Anterior cingulate cortex (tissue), 58 donors: ENCODE data around the gene PRODH2.
"Not testable (repeated sequence)": the region's sequence is repeated elsewhere in the genome, so short reads cannot be mapped to it uniquely, and the experiment has no call there.

Source experiments
- DNase-seq, 58 donors: peaks; one replicate each; lab custom pipeline; 2025; lab: John Stamatoyannopoulos, UW

The PRODH2 gene

DNA sequence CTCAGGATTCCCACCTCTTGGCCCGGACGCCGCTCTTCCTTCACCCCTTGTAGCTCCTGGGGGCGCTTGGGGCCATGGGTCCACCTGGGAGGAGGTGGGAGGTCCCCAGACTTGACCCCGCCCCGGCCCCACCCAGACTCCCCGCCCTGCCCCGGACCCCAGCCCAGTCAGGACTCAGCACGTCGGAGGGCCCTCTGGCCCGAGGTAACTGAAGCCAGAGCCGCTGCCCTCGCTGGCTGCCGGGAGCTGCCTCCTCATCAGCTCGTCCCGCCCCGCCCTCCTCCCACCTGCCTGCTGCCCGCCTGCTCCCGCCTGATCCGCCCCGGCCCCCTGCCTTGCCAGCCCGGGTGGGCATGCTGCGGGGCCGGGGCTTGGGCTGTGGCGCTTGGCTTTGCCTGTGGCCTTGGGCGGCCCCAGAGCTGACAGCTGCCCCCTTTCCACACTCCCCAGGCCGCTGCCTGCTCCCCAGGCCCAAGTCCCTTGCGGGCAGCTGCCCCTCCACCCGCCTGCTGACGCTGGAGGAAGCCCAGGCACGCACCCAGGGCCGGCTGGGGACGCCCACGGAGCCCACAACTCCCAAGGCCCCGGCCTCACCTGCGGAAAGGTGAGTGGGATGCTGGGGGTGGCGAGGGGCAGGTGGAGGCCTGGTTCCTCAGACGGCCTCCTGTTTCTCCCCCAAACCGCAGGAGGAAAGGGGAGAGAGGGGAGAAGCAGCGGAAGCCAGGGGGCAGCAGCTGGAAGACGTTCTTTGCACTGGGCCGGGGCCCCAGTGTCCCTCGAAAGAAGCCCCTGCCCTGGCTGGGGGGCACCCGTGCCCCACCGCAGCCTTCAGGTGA is 27.9 kb downstream of the PRODH2 start:
- DNase-seq = no peak

DNA sequence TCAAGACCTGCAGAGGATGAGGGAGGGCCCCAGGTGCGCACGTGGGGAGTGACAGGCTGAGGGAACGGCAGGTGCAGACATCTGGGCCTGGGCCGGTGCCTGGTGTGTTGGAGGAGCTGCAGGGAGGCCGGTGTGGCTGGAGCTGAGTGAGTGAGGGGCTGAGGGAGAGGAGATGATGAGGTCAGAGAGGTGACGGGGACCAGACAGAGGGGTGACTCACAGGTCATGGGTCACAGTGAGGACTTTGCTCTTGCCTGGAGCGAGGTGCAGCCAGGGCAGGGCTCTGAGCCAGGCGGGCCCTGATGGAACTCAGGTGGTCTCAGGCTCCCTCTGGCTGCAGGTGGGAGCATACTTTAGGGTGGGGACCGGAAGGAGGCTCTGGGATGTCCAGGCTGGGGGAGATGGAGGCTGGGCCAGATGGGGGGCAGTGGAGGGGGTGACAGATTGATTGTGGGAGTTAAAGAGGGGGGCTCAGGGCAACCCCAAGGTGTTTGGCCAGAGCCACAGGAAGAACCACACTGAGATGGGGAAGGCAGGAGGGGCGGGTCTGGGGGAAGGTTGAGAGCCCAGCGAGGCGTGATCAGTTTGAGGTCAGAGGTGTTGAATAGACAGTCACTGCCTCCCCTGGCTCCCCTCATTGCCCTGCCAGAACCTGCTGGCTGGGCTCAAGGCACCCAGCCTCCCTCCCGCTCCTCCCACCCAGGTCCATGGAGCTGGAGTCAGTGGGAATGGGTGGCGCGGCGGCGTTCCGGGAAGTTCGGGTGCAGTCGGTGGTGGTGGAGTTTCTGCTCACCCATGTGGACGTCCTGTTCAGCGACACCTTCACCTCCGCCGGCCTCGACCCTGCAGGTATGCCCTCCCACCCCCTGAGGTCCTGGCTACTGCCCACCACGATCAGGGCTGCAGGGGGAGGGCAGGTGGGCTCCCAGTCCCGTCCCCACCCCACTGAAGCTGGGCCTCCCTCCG is 28.9 kb downstream of the PRODH2 start:
- no peak for DNase-seq

DNA sequence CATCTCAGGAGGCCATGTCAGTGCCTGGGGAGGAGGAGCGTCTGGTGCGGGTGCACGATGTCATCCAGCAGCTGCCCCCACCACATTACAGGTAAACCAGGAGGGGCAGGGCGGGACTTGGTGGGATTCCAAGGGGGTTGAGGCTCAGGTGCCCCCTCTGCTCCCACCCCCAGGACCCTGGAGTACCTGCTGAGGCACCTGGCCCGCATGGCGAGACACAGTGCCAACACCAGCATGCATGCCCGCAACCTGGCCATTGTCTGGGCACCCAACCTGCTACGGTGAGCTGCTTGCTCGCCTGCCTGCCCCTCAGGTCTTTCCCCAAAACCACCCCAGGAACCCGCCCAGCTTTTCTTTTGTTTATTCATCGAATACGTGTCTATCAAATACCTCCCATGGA is 30.1 kb downstream of the PRODH2 start:
- no peak for DNase-seq

DNA sequence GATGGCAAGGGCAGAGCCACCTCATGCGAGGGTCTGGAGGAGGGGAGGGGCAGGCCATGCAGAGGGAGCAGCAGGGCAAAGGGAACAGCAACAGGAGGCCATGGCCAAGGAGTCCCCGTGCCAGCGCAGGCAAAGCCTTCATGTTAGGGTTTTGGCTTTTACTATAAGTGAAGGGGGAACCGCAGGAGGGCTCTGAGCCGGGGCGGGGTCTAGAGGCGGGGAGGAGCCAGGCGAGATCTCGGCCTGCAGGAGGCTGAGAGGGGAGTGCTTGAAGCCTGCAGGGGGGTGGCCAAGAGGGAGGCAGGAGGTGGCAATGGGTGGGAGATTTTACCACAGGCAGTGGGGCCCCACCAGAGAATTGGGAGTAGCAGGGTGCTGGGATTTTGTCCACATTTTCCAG is 31.0 kb downstream of the PRODH2 start:
- DNase-seq = no peak

DNA sequence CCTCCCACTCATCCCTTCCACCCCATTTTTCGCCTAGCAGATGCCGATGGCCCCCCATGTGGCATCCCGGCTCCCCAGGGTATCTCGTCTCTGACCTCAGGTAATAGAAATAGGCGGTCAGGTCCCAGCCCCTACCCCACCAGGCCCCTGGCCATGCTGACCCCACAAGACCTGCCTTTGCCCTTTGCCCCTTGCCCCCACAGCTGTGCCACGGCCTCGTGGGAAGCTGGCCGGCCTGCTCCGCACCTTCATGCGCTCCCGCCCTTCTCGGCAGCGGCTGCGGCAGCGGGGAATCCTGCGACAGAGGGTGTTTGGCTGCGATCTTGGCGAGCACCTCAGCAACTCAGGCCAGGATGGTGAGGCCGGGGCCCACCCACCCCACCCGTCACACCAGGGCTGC is 31.9 kb downstream of the PRODH2 start:
- DNase-seq = no peak

DNA sequence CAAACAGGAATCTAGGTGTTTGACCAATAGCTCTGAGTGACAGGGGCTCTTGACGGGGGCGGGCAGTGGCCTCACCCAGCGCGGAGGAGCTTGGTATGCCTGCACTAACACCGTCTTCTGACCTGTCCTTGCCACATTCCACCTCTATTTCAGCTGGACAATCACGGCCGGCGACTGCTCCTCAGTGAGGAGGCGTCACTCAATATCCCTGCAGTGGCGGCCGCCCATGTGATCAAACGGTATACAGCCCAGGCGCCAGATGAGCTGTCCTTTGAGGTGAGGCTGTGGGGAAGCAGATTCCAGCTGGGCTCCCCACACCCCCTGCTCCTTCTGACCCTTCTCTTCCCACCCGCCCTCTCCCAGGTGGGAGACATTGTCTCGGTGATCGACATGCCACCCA is 32.6 kb downstream of the PRODH2 start:
- DNase-seq = no peak

DNA sequence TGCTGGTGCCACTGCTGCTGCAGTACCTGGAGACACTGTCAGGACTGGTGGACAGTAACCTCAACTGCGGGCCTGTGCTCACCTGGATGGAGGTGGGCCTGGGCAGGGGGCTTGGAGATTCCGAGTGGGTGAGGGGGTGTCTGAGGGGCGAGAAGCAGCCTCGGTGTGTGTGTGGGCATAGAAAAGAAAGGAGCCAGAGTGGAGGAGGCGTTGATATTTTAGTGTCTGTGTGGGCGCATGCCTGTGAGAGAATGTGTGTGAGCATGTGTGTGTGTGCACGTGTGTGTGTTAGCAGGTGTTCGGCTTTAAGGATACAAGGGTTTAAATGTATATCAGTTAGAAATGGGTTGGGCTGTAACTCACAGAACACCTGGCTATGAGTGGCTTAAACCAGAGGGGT is 33.6 kb downstream of the PRODH2 start:
- peak in 2 of 58 donors; percentile 20 to 24 for DNase-seq

DNA sequence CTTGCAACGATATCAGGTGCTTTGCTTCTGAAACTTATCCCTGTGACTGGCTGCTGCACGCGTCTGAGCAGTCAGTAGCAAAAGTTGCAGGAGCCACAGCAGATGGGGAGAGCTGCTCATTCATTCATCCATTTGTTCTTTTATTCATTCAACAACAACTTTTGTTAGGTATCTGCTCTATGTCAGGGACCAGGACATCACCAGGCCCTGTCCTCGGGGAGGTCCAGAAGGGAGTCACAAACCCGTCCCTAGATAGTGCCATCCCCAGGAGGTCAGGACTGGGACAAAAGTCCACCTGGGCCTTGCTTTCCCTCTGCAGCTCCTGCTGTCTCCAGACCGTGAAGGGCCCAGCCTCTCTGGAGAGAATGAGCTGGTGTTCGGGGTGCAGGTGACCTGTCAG is 34.7 kb downstream of the PRODH2 start:
- DNase-seq = no peak

DNA sequence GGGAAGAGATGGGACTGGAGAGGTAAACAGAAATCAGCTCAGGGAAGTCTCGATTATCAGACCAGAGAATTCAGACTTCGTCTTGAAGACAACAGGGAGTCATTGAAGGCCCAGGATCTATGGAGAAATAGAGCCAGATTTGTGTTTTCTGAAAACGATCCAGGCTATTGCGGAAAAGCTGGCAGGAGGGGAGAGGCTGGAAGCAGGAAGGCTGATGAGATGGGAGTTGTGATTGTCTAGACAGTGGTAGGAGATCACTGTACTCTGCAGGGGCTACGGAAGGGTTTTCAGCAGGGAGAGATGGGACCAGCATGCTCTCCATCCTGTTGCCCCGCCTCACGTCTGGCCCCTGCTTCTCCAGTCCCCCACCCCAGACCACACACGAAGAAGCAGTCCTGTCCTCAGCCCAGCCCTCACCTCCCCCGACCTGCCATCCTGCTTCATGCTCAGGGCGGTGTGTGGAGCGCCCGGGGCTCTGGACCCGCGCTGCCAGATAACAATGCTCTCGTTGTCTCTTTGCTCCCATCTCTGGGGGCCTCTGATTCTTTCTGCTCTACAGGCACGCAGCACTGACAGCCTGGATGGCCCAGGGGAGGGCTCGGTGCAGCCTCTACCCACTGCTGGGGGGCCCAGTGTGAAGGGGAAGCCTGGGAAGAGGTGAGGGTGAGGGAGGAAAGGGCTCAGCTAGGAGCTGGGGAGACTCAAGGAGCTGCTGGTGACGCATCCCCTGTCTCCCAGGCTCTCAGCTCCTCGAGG is 35.4 kb downstream of the PRODH2 start:
- peak in 21 of 58 donors; percentile 5 to 60 (median 25) for DNase-seq

DNA sequence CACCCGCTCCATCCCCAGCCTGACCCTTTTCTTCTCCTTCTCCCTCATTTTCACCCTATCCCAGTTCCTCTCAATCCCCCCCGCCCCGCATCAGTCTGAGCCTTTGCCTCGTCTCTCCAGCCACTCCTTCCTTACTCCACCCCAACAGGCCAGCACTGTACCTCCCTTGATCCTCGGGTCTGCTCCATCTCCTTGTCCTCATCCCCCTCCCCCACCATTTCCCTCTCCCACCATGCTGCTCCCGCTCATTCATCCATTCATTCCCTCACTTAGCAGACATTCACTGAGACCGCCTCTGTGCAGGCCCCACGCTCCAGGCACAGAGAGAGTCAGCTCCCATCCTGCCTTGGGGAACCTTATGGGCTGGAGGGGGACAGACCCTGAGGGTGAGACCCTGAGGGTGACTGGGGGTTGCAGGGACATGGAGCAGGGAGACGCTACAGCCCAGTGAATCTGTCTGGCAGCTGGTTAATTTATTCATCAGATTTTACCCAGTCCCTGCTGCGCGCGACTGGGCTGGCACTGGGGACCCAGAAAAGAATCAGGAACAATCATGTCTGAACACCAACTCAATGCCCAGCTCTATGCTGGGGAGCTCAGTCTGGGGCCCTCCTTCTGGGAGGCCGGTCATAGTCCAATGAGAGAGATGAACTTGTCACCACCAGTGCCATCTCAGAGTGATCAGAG is 36.4 kb downstream of the PRODH2 start:
- DNase-seq = peak in 5 of 58 donors; percentile 11 to 32 (median 16)

DNA sequence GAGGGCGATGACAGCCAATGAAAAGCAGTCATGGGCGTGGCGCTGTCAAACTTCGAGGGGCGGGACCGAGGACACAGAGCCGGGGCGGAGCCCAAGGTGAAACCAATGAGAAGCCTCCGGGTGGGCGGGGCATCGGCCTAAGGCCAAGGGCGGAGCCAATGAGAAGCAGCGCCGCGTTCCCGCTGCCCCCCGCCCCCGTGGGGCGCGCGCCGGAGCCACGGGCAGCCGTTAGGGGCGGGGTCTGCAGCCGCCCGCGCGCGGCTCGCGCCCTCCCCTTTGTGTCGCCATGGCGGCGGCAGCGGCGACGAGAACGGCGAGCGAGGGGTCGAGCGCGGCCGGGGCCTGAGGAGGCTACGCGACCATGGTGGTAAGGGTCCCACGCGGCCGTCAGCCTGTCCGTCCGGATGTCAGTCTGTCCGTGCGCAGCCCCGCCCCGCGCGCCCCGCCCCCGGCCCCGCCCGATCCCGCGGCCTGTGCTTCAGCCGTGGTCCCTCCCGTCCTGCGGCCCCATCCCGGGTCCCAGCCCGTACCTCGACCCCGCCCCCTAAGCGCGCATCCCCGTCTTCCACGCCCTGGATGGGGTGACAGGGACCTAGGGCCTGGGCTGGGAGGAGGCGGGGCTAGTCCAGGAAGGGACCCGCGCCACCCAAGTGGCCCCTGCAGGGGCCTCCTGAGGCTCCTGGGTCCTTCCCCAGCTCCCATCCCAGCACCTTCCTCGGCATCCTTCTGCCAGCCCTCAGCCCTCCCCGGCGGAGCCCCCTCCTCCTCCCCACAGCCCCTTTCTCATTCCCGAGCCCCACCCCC is 37.1 kb downstream of the PRODH2 start, which contains the start of gene ARHGAP33:
TSS of gene ARHGAP33 (plus strand) at position 267 of the 804 bp plus-strand sequence. CDS start at position 362, 95 bp downstream.
- DNase-seq = peak; percentile 53 to 99 (median 96)

DNA sequence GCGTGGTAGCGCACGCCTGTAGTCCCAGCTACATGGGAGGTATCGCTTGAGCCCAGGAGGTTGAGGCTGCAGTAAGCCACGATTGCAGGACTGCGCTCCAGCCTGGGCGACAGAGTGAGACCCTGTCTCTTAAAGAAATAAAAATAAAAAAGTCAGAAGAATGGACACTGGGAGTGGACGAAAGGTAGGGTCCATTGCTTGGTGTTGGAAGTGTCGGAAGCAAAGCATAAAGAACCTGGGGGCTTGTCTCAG is 37.7 kb downstream of the PRODH2 start:
- no peak for DNase-seq

DNA sequence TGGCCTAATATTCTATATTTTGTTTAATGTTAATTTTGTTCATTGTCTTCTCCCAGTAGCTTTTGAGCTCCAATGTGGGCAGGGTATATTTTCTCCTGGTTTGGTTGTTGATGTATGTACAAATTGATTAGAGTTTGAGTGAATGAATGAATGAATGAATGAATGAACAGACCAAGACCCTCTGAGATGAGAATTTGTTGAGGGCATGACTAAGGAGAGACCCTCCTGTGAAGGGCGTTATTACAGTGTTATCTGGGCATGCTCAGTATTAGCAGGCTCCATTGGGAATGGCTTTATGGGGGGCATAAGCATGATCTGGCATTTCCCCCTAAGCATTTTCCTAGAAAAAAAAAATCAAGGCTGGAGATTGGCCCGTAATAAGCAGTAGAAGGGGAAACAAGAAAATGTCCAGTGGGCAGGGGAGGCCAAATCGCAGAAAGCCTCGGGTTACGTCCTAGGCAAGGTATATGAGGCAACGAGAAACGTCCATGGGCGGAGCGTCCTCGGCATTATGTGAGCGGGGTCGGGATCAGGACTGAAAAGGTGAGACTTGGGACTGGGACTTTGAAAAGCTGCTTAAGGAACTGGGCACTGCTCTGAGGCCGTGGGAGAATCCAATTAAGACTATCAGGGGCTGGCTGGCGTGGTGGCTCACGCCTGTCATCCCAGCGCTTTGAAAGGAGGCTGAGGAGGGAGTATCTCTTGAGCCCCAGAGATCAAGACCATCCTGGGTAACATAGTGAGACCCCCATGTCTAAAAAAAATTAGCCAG is 38.2 kb downstream of the PRODH2 start:
- no peak for DNase-seq

DNA sequence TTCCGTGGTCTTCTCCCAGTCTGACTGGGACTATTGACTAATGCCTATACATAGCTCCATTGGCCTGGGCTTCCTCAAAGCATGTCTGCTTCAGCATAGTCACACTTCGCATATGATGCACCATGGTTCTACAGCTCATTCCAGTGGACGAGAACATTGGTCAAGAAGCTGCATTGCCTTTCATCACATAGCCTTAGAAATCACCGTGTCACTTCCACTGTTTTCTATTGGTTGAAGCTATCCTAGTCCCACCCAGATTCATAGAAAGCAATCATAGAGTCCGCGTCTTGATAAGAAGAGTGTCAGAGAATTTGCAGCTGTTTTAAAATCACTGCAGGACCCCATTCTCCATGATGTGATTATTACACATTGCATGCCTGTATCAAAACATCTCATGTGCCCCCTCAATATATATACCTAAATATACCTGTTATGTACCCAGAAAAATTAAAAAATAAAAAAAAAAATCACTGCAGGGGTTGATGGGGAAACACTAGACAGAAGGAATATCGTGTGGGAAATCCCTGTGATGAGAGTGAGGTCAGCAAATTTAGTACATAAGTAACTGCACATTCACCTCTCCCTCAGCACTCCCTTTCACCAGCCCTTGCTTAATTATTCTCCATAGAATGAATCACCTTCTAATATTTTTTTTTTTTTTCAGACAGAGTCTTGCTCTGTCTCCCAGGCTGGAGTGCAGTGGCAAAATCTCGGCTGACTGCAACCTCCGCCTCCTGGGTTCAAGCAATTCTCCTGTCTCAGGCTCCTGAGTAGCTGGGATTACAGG is 39.4 kb downstream of the PRODH2 start:
- DNase-seq = no peak

DNA sequence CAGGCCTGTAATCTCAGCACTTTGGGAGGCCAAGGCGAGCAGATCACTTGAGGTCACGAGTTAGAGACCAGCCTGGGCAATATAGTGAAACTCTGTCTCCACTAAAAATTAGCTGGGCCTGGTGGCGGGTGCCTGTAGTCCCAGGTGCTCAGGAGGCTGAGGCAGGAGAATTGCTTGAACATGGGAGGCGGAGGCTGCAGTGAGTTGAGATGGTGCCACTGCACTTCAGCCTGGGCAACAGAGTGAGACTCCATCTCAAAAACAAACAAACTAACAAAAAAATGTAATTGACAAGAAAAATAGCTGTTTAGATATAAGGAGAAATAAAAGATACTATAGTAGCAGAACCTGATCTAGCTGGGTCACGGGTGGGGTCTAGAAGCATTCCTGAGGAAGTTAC is 40.3 kb downstream of the PRODH2 start:
- DNase-seq = not testable (repeated sequence)

DNA sequence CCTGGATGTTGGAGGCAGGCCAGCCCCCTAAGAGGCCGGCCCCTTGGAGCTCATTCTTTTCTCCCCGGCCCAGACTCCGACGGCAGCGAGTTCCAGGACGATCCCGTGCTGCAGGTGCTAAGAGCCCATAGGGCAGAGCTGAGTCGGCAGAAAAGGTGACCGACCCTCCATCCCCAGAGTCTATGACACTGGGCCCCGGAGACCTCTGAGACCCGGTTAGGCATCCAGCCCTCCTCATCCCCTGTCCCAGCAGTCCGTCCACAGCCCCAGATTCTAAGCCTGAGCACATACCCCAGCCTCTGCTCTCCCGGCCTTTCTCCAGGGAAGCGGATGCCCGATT is 44.6 kb downstream of the PRODH2 start:
- no peak for DNase-seq

DNA sequence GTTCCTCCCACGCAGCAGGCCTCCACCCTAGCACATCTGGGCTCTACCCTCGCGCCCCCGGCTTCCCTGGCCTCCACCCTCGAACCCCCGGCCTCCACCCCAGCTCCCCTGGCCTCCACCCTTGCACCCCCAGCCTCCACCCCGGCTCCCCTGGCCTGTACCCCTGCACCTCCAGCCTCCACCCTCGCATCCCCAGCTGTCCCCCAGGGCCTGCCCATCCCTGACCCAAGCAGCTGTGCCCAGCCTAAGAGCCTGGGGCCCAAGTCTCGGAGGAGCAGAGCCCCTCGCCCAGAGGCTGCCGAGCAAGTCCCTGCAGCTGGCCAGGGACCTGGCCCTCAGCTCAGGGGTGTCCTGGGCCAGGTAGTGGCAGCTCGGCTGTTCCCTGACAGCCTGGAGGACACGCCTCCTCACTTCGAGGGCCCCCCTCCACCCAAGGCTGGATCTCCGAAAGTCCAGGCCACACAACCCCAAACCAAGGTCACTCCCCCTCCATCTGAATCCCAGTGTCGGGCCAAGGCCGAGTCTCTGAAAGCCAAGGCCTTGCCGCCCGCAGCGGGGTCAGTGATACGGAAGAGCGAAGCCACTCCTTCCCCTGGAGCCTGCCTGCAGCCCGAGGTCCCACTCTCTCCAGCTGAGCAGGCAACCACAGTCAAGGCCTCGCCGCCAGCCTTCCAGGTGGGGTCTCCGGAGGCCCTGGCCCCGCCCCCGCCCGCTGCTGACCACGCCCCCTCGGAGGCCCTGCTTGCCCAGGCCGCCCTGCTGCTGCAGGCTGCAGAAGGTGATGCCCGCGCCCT is 45.2 kb downstream of the PRODH2 start:
- no peak for DNase-seq
